ENCODE results near the gene KIAA0513. TPM values are rescaled to one million over a fixed set of nuclear protein-coding genes. Genes with fewer than 3 reads are reported as not detected.

KIAA0513 gene
- total RNA-seq, 1 experiment from 2014 or later: 8.7 TPM

GRCh38 chr16:85089525-85089924 lies 61.9 kb downstream of the KIAA0513 start:
- no peak overlapping the region for H3K27ac ChIP-seq (ENCODE audit: low read length)
- intact Hi-C loops (cut with micrococcal nuclease; ENCODE audit: unreplicated experiment) (no loop called here), in situ Hi-C loops (cut with HindIII; ENCODE audit: low pct_unique_long_range_greater_than_20kb, low sequenced_read_pairs) (no loop called here)
- DNase-seq (ENCODE audit: low read depth, low spot score): no peak
- H3K4me1 ChIP-seq (ENCODE audit: control insufficient read depth, insufficient read depth, low read length): no peaks in the 10 kb centered on the region
- H3K27me3 ChIP-seq (ENCODE audit: control insufficient read depth, insufficient read depth, low read length): no peaks in the 10 kb centered on the region
- ChIA-PET CTCF (no interaction called here), POLR2A (no interaction called here)
- H3K4me3 ChIP-seq (ENCODE audit: low read depth in 2 of 2, low read length in 2 of 2): no peak overlapping the region
- no TSS peak for BruUV-seq (replicated peaks)
- no peaks in the 10 kb centered on the region for H3K36me3 ChIP-seq (ENCODE audit: control insufficient read depth, insufficient read depth, low read length)
- TF ChIP-seq SIN3A (IDR thresholded peaks at IDR 0.05; ENCODE audit: borderline replicate concordance, insufficient read depth, low read depth, low read length) (no peak), TCF7L2 (IDR thresholded peaks at IDR 0.05; ENCODE audit: low read depth, low read length) (no peak), POLR2AphosphoS5 (IDR thresholded peaks at IDR 0.05; ENCODE audit: low read depth, low read length) (no peak)
- no peak for ATAC-seq
- H3K9me3 ChIP-seq (ENCODE audit: control insufficient read depth, insufficient read depth, low read depth, low read length): no peaks in the 10 kb centered on the region

- Histone ChIP-seq H3K4me1 (ENCODE audit: control insufficient read depth, insufficient read depth, low read length) (no peaks in the 10 kb centered on the region), H3K27me3 (ENCODE audit: control insufficient read depth, insufficient read depth, low read length) (no peaks in the 10 kb centered on the region), H3K27ac (ENCODE audit: low read length) (no peak overlapping the region), H3K9me3 (ENCODE audit: control insufficient read depth, insufficient read depth, low read depth, low read length) (no peaks in the 10 kb centered on the region), H3K36me3 (ENCODE audit: control insufficient read depth, insufficient read depth, low read length) (no peaks in the 10 kb centered on the region), H3K4me3 (ENCODE audit: low read depth in 2 of 2, low read length in 2 of 2) (no peak overlapping the region)
- in situ Hi-C loops (cut with HindIII; ENCODE audit: low pct_unique_long_range_greater_than_20kb, low sequenced_read_pairs) (no loop called here), intact Hi-C loops (cut with micrococcal nuclease; ENCODE audit: unreplicated experiment) (no loop called here)
- BruUV-seq (replicated peaks): no TSS peak
- POLR2A ChIA-PET: no interaction called here
- TF ChIP-seq CTCF (IDR thresholded peaks at IDR 0.05) (no peak), SIN3A (IDR thresholded peaks at IDR 0.05; ENCODE audit: borderline replicate concordance, insufficient read depth, low read depth, low read length) (no peak), REST (IDR thresholded peaks at IDR 0.05; ENCODE audit: insufficient read depth in 1 of 2, low read depth in 2 of 2, low read length in 1 of 2) (no peak), TCF7L2 (IDR thresholded peaks at IDR 0.05; ENCODE audit: low read depth, low read length) (no peak), POLR2AphosphoS5 (IDR thresholded peaks at IDR 0.05; ENCODE audit: low read depth, low read length) (no peak)
- CTCF ChIA-PET: no interaction called here
- ATAC-seq (no peak), DNase-seq (ENCODE audit: low read depth, low spot score) (no peak)
These were observed 62.6 kb downstream of the KIAA0513 start for GRCh38 chr16:85090181-85090580.

GRCh38 chr16:85090873-85091521 lies 63.4 kb downstream of the KIAA0513 start:
- H3K27ac ChIP-seq (ENCODE audit: low read length): no peak overlapping the region
- CTCF ChIA-PET: no interaction called here
- H3K4me3 ChIP-seq (ENCODE audit: low read depth in 2 of 2, low read length in 2 of 2): no peak overlapping the region
- no TSS peak for BruUV-seq (replicated peaks)
- TF ChIP-seq REST (IDR thresholded peaks at IDR 0.05; ENCODE audit: insufficient read depth in 1 of 2, low read depth in 2 of 2, low read length in 1 of 2) (no peak), TCF7L2 (IDR thresholded peaks at IDR 0.05; ENCODE audit: low read depth, low read length) (no peak), CTCF (IDR thresholded peaks at IDR 0.05) (no peak), POLR2AphosphoS5 (IDR thresholded peaks at IDR 0.05; ENCODE audit: low read depth, low read length) (no peak), SIN3A (IDR thresholded peaks at IDR 0.05; ENCODE audit: borderline replicate concordance, insufficient read depth, low read depth, low read length) (no peak)
- no peaks in the 10 kb centered on the region for H3K9me3 ChIP-seq (ENCODE audit: control insufficient read depth, insufficient read depth, low read depth, low read length)
- DNase-seq (ENCODE audit: low read depth, low spot score) (no peak), ATAC-seq (no peak)
- intact Hi-C loops (cut with micrococcal nuclease; ENCODE audit: unreplicated experiment) (no loop called here), in situ Hi-C loops (cut with HindIII; ENCODE audit: low pct_unique_long_range_greater_than_20kb, low sequenced_read_pairs) (no loop called here)
- POLR2A ChIA-PET: interaction anchor here (0.6 kb wide), 2 partner anchors 68 to 195 kb away, joined by 4 to 8 read pairs; no protein-coding TSS in a partner anchor
- H3K4me1 ChIP-seq (ENCODE audit: control insufficient read depth, insufficient read depth, low read length): no peaks in the 10 kb centered on the region
- no peaks in the 10 kb centered on the region for H3K36me3 ChIP-seq (ENCODE audit: control insufficient read depth, insufficient read depth, low read length)
- H3K27me3 ChIP-seq (ENCODE audit: control insufficient read depth, insufficient read depth, low read length): no peaks in the 10 kb centered on the region
